NCI-H128 (cell line): ENCODE measurements around the gene SHISA8.
A peak's percentile ranks its signal among the peaks of the same experiment; 100 is the strongest.
"Not testable (repeated sequence)": the region's sequence is repeated elsewhere in the genome, so short reads cannot be mapped to it uniquely, and the experiment has no call there.

Experiments
- DNase-seq: peaks from one replicate; lab custom pipeline; 2025; ENCODE audit not compliant: unreplicated experiment; lab: John Stamatoyannopoulos, UW

Gene SHISA8

DNA sequence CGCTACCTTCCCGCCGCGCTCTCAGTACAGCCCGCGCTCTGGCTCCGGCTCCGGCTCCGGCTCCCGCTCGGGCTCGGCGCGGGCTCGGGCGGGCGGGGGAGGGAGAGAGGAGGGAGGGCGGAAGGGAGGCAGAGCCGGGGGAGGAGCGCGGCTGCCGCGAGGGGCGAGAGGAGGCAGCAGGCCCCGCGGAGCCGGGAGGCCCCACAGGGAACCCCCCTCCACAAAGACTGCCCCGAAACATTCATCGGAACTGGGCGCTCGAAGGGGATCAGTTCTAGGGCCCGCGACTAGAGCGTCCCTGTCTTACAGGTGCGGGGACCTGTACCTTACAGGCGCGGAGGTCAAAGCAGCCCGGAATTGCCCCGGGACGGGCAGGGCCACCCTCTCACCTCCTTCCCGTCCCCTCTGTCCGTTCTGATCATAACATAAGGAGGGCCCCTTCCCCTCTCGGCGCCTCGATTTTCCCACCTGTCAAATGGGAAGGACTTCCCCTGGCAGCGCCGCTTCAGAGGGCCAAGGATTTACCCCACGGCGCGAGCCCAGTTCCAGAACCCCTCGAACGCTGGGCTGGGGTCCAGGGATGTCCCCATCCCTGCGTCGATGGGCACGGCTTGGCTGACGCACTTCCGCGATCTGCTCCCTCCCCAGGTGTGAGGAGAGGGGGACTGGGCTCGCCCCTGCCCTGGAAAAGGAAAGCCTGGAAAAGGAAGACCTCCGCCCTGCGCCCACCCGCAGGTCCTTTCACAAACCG, at the start of gene SHISA8:
Gene SHISA8 (minus strand): TSS at position 40 of the 751 bp plus-strand sequence. CDS start 407 bp downstream, outside the sequence.
- no peak for DNase-seq

- no peak for DNase-seq
Observed at GRCh38 chr22:41964112-41964491, 49.2 kb upstream of the SHISA8 start.

DNA sequence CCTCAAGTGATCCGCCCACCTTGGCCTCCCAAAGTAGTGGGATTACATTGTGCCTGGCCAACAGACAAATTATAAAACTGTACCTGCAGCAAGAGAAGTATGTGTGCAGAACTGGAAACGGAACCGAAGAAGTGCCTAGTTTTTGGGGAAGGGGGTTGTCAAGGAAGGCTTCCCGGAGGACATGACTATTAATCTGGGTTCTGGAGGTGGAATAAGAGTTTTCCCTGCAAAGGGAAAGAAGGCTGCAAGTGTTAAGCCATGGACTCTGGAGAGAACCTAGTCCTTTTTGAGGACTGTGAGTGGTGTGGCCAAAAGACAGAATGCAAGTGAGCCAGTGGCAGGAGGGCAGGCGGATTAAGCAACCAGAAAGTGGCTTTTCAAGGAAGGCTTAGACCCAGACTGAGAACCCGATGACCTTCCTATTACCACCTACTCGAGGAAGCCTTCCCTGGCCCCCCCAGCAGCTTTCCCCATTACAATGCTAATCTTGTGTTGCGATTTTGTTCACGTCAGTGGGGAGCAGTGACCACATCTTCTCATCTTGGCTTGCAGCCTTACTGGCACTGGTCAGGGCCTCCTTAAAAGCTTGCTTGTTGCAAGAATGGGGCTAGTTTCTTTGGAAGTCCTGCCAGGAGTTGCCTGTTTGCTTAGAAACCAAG, 48.7 kb upstream of the SHISA8 start:
- no peak for DNase-seq

- no peak for DNase-seq
Observed at GRCh38 chr22:41957941-41958556, 43.2 kb upstream of the SHISA8 start.

GRCh38 chr22:41952713-41953112, 37.8 kb upstream of the SHISA8 start:
- no peak for DNase-seq

- no peak for DNase-seq
Observed at GRCh38 chr22:41951898-41952474, 37.1 kb upstream of the SHISA8 start, which contains the start of gene SMIM45. Gene SMIM45, plus strand, starts transcription at chr22:41952150.

- no peak for DNase-seq
Observed at GRCh38 chr22:41949297-41949965, 34.6 kb upstream of the SHISA8 start.

GRCh38 chr22:41948928-41949296, 34.0 kb upstream of the SHISA8 start:
- not testable (repeated sequence) for DNase-seq

GRCh38 chr22:41948142-41948541, 33.3 kb upstream of the SHISA8 start:
- DNase-seq = no peak

DNA sequence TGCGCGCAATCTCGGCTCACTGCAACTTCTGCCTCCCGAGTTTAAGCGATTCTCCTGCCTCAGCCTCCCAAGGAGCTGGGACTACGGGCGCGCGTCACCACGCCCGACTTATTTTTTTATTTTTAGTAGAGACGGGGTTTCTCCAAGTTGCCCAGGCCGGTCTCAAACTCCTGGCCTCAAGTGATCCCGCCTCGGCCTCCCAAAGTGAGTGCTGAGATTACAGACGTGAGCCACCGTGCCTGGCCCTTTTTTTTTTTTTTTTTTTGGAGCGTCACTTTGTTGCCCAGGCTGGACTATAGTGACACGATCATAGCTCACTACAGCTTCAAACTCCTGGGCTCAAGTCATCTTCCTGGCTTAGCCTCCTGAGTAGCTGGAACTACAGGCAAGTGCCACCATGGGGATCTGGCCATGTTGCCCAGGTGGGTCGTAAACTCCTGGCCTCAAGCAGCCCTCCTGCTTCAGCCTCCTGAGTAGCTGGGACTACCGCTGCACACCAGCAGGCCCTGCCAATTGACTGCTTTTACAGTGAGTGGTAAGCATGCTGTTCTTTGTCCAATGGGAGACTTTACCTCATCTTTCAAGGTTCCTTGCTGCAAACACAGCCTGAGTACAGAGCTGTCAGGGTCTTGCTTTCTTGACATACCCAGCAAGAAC, 32.7 kb upstream of the SHISA8 start:
- DNase-seq = no peak

DNA sequence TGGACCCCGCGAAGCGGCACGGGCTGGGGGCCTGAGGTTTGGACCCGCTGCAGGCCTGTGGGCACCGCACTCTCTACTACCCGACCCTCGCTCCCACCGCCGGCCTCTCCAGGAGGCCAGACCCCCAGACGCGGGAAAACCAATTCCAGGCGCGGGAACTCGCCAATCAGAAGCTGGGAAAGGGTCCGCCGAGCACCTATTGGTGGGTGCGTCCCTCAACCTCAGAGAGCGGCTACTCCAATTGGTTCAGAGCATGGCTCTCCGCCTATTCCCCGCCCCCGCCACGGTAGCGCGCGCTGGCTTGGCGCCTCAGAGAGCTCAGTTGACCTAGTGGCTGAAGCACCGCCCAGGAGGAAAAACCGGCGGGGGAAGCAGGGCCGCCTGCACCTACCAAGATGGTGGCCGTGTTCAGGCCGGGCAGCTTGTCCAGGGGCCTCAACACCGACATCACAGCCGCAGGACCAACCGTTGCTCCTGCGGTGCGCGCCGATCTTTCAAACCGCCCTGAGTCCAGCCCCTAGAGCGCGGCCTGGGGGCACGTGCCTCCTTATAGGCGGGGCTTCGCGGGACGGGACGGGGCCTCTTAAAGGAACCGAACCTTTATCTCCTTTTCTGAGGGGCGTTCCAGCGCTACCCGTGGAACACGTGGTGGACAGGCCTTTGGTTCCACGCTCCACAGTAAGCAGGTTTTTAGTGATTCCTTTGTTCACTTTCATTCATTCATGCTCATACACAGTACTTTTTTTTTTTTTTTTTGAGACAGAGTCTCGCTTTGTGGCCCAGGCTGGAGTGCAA, 32.0 kb upstream of the SHISA8 start, which contains the start of gene CENPM:
Gene CENPM (minus strand): TSS at position 524 of the 795 bp plus-strand sequence. CDS start 76 bp downstream, at position 448.
- peak; percentile 81 for DNase-seq

DNA sequence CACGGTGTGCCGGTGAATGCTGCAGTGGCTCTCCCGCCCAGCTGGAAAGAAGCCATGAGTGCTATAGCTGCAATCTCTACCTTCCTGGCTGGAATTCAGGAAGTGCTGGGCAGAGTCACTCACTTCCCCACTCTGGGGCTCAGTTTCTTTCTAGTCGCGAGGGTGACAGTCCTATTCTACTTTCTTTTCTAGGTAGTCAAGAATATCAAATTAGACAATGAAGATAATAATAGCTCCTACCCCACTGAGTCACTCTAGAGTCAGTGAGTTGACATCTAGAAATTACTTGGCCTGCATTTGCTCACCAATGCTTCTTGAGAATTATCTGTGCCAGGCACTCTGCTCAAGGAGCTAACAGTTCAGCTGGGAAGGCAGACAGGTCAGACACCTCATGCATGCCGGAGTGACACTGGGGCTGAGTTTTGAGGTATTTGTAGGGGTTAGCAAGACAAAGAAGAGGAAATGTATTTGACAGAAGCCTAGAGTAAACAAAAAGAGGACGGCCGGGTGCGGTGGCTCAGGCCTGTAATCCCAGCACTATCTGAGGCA, 28.9 kb upstream of the SHISA8 start:
- no peak for DNase-seq

DNA sequence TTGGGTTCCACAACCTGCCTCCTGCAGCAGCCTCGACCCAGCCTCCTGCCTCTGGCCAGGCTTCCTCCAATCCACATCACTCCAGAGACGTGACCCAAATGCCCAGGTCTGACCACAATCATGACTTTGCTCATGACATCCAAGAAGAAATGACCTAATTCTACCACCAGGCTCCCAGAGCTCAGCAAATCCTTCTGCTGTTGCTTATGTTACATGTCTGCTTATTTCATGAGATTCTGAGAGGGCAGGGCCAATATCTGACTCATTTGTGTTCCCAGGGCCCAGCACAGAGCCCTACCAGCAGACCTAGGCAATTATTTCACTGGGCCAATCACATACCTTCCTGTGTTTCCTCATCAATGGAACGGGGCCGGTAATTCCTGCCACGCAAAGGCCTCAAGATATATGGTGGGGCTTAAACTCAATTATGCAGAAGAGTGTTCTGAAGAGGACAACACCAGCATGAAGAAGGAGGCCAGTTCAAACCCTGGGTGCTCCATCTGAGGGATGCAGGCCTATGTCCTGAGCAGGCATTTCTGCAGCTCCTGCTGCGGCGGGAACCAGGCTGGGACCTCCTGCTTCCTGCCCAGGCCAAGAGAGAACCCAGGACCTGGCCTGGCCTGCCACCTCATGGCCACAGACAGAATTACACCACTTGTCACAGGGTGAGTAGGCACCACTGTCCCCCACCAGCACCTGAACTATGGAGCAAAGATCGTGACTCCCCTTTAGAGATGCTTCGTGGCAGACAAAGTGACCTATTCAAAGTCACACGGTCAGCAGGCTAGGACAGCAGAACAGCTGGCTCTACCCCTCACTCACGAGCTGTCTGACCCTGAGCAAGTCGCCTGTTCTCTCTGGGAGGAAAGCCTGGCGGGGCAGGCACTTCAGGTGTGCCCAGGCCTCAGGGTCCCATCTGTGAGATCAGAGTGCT, 26.2 kb upstream of the SHISA8 start:
- DNase-seq = peak; percentile 31

DNA sequence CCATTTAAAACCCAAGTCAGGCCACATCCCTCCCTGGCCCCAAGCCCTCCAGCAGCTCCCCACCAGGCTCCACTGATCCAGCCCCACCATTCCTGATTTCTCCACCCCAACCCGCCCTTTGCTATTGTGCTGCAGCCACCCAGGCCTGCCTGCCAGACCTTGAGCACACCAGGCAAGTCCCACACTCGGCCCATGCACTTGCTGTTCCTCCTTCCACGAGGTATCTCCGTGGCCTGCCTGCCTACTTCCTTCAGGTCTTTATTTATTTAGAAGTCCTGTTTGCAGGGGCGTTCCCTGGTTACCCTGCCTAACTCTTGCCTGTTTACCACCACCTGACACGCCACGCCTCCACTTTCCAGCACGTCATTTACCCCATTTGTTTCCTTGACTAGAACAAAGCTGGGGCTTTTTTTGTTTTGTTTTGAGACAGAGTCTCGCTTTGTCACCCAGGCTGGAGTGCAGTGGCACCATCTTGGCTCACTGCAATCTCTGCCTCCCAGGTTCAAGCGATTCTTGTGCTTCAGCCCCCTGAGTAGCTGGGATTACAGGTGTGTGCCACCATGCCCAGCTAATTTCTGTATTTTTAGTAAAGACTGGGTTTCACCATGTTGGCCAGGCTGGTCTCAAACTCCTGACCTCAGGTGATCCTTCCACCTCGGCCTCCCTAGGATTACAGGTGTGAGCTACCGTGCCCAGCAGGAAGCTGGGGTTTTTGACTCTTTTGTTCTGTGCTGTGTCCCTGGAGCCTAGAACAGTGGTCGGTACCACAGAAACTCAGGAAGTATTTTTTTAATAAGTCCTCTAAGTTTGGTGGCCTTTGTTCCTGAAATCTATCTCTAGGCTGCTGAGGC, 25.3 kb upstream of the SHISA8 start:
- DNase-seq = no peak

GRCh38 chr22:41936894-41937169, 22.0 kb upstream of the SHISA8 start:
- no peak for DNase-seq

DNA sequence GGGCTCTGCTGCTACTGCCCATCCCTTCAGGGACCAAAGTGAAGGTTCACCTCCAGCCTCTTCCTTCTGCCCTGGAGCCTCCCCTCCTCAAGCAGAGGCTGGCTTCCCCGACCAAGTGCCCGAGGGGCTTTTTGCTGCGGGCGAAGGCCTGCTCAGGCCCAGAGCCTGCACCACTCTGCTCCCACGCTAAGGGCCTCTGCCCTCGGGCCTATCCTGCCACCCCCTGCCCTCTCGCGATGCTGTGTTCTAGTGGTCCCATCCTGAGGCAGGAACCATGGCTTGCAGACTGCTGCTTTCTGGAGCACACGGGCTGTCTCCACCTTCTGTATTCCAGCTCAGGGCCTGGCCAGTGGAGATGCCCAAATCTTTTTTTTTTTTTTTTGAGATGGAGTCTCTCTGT, 20.6 kb upstream of the SHISA8 start:
- DNase-seq = no peak

GRCh38 chr22:41935015-41935351, 20.1 kb upstream of the SHISA8 start:
- no peak for DNase-seq
